ACC112 (cell line): ENCODE data around the gene WDR70.
"Not testable (repeated sequence)": the region's sequence is repeated elsewhere in the genome, so short reads cannot be mapped to it uniquely, and the experiment has no call there.

Source experiments
- H2AFZ ChIP-seq: fragments of 200-600 bp; sonication (generic); one replicate; pipeline ENCODE4 v1.6.0; 2017; ENCODE audit warnings: antibody characterized with exemption, low read length; ENCODE audit not compliant: unreplicated experiment
- H3K27ac ChIP-seq: fragments of 200-600 bp; sonication (generic); 2 replicates; pipeline ENCODE4 v1.5.1; 2014; ENCODE audit warnings: low read depth, mild to moderate bottlenecking, antibody characterized with exemption, low read length, moderate library complexity
- H3K27me3 ChIP-seq: fragments of 200-600 bp; sonication (generic); 2 replicates; pipeline ENCODE4 v1.6.1; 2014; ENCODE audit warnings: mild to moderate bottlenecking, antibody characterized with exemption, low read length, moderate library complexity, mixed read lengths; ENCODE audit not compliant: insufficient read depth
- H3K36me3 ChIP-seq: fragments of 200-600 bp; sonication (generic); 2 replicates; pipeline ENCODE4 v1.6.1; 2016; ENCODE audit warnings: mild to moderate bottlenecking, antibody characterized with exemption, low read length, moderate library complexity, mixed read lengths; ENCODE audit not compliant: insufficient read depth
- H3K4me1 ChIP-seq: fragments of 200-600 bp; sonication (generic); one replicate; pipeline ENCODE4 v1.6.1; 2016; ENCODE audit warnings: low read length, mixed read lengths; ENCODE audit not compliant: insufficient read depth, unreplicated experiment, control insufficient read depth
- H3K4me3 ChIP-seq: fragments of 200-600 bp; sonication (generic); 2 replicates; pipeline ENCODE4 v1.5.1; 2014; ENCODE audit warnings: mild to moderate bottlenecking, low read depth, low read length
- H3K79me2 ChIP-seq: fragments of 200-600 bp; sonication (generic); one replicate; pipeline ENCODE4 v1.6.0; 2016; ENCODE audit warnings: low read length; ENCODE audit not compliant: control insufficient read depth, unreplicated experiment, insufficient read depth

The WDR70 gene

DNA sequence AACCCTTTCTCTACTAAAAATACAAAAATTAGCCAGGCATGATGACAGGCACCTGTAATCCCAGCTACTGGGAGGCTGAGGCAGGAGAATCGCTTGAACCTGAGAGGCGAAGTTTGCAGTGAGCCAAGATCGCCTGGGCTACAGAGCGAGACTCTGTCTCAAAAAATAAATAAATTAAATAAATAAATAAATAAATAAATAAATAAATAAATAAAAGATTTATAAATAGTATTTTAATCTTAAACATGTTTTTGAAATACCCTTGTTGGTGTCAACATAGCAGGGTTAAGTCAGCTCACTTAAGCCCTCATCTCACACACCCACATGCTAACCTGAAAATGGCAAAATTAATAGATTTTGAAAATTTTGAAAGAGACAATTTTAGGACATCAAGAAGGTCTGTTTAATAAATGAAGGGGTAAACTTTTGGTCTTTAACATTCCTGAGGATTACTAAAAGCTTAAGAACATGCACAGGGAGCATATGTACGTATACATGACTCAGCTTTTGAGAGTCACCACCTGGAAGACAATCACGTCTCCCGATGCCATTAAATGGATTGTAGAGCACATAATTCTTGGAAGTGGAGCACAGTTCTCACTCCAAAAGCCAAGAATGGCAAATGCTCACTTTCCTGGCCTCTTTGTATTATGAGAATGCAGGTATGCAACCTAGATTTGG, 258.2 kb downstream of the WDR70 start:
- Histone ChIP-seq H3K36me3 (no peaks in the 10 kb centered on the region), H3K4me1 (no peaks in the 10 kb centered on the region), H3K4me3 (no peak overlapping the region), H3K27ac (no peak overlapping the region), H3K27me3 (no peaks in the 10 kb centered on the region), H2AFZ (no peak overlapping the region), H3K79me2 (no peaks in the 10 kb centered on the region)

GRCh38 chr5:37638897-37639296, 259.8 kb downstream of the WDR70 start:
- no peak overlapping the region for H2AFZ ChIP-seq
- H3K4me1 ChIP-seq, result no peaks in the 10 kb centered on the region
- no peaks in the 10 kb centered on the region for H3K27me3 ChIP-seq
- H3K36me3 ChIP-seq, result no peaks in the 10 kb centered on the region
- no peak overlapping the region for H3K4me3 ChIP-seq
- H3K27ac ChIP-seq, result no peak overlapping the region
- H3K79me2 ChIP-seq, result no peaks in the 10 kb centered on the region

- Histone ChIP-seq H3K27ac (no peak overlapping the region), H3K36me3 (no peaks in the 10 kb centered on the region)
Measured at GRCh38 chr5:37640088-37640487, 261.0 kb downstream of the WDR70 start.

DNA sequence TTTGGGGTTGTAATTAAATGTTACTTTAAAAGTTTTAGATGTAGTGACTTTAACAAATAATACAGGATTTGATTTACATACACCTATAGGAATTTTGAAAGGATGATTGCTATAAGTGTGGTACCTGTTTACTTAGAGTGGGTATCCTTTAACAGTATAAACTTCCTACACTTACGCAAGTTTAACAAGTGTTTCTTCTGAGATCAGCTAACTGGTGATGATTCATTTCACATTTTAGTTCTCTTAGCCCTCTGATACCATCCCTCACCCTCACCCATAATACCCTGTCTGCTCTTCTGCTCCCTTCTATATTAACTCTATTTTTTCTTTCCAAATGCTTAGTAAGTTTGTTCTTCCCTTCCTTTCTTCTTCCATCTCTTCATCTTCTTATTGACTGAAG, 262.8 kb downstream of the WDR70 start:
- H3K27ac ChIP-seq, result no peak overlapping the region
- H3K27me3 ChIP-seq, result no peaks in the 10 kb centered on the region
- H2AFZ ChIP-seq, result no peak overlapping the region
- no peaks in the 10 kb centered on the region for H3K4me1 ChIP-seq
- no peak overlapping the region for H3K4me3 ChIP-seq
- H3K79me2 ChIP-seq, result no peaks in the 10 kb centered on the region
- H3K36me3 ChIP-seq, result no peaks in the 10 kb centered on the region

More at GRCh38 chr5:37640088-37640487, 261.0 kb downstream of the WDR70 start:
- Histone ChIP-seq H3K4me3 (no peak overlapping the region), H3K79me2 (no peaks in the 10 kb centered on the region), H3K4me1 (no peaks in the 10 kb centered on the region), H3K27me3 (no peaks in the 10 kb centered on the region), H2AFZ (no peak overlapping the region)

- H3K79me2 ChIP-seq, result no peaks in the 10 kb centered on the region
- no peak overlapping the region for H3K4me3 ChIP-seq
- H3K27me3 ChIP-seq, result no peaks in the 10 kb centered on the region
- H3K36me3 ChIP-seq, result no peaks in the 10 kb centered on the region
- no peaks in the 10 kb centered on the region for H3K4me1 ChIP-seq
- H3K27ac ChIP-seq, result no peak overlapping the region
- no peak overlapping the region for H2AFZ ChIP-seq
Measured at GRCh38 chr5:37645707-37646106, 266.6 kb downstream of the WDR70 start.

DNA sequence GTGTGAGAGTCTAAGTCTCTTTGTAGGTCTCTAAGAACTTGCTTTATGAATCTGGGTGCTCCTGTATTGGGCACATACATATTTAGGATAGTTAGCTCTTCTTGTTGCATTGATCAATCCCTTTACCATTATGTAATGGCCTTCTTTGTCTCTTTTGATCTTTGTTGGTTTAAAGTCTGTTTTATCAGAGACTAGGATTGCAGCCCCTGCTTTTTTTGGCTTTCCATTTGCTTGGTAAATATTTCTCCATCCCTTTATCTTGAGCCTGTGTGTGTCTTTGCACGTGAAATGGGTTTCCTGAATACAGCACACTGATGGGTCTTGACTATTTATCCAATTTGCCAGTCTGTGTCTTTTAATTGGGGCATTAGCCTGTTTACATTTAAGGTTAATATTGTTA, 275.4 kb downstream of the WDR70 start:
- not testable (repeated sequence) for H3K27ac ChIP-seq, H3K79me2 ChIP-seq, H3K27me3 ChIP-seq, H3K36me3 ChIP-seq, H3K4me3 ChIP-seq, H2AFZ ChIP-seq
- peaks cover 13% of the 10 kb centered on the region for H3K4me1 ChIP-seq

GRCh38 chr5:37657046-37657445, 277.9 kb downstream of the WDR70 start:
- Histone ChIP-seq H3K4me3 (no peak overlapping the region), H3K27me3 (no peaks in the 10 kb centered on the region), H2AFZ (no peak overlapping the region), H3K36me3 (no peaks in the 10 kb centered on the region), H3K27ac (no peak overlapping the region), H3K79me2 (no peaks in the 10 kb centered on the region), H3K4me1 (peaks cover 13% of the 10 kb centered on the region)

DNA sequence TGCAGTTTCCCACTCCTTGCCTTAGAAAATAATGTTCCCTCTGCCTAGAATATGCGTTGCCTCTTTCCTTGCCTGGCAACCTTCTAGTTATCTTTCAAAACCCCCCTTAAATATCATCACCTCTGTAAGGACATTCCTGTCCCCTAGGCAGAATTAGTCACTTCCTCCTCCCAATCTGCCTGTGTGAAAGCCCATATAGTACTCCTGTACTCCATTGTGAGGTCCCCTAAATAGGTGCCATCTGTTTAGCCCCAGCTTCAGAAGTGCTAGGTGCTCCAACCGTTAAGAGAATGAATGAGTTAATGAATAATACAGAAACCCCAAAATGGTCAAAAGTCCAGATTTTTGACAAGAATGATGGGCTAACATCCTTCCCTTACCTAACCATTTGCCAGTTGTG, 279.3 kb downstream of the WDR70 start:
- Histone ChIP-seq H3K27ac (no peak overlapping the region), H3K4me3 (no peak overlapping the region), H3K79me2 (no peaks in the 10 kb centered on the region), H3K27me3 (no peaks in the 10 kb centered on the region), H2AFZ (no peak overlapping the region), H3K4me1 (peaks cover 13% of the 10 kb centered on the region), H3K36me3 (no peaks in the 10 kb centered on the region)

GRCh38 chr5:37660319-37660718, 281.2 kb downstream of the WDR70 start:
- no peaks in the 10 kb centered on the region for H3K36me3 ChIP-seq
- no peak overlapping the region for H3K27ac ChIP-seq
- no peak overlapping the region for H2AFZ ChIP-seq
- no peaks in the 10 kb centered on the region for H3K27me3 ChIP-seq
- peaks cover 13% of the 10 kb centered on the region for H3K4me1 ChIP-seq
- no peak overlapping the region for H3K4me3 ChIP-seq
- no peaks in the 10 kb centered on the region for H3K79me2 ChIP-seq

- no peaks in the 10 kb centered on the region for H3K79me2 ChIP-seq
- H3K36me3 ChIP-seq, result no peaks in the 10 kb centered on the region
- H3K4me1 ChIP-seq, result peaks cover 13% of the 10 kb centered on the region
- H3K27me3 ChIP-seq, result no peaks in the 10 kb centered on the region
- no peak overlapping the region for H2AFZ ChIP-seq
- no peak overlapping the region for H3K27ac ChIP-seq
- H3K4me3 ChIP-seq, result no peak overlapping the region
Measured at GRCh38 chr5:37661227-37661920, 282.3 kb downstream of the WDR70 start.

DNA sequence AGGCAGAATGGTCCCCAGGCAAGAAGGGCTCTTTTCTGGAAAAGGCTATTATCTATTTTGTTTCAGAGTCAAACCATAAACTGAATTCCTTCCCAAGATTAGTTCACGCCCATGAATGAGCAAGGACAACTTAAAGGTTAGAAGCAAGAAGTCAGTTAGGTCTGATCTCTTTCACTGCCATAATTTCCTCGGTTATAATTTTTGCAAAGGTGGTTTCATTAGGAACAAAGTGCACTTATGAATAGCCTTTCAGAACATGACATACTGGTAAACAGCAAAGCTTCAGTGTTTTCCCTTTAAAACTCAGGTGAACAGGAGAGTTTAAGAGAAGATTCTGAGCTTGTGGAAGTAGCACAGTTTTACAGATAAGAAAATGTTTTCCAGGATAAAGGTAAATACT, 282.8 kb downstream of the WDR70 start:
- peaks cover 13% of the 10 kb centered on the region for H3K4me1 ChIP-seq
- no peak overlapping the region for H2AFZ ChIP-seq
- H3K27me3 ChIP-seq, result no peaks in the 10 kb centered on the region
- H3K4me3 ChIP-seq, result no peak overlapping the region
- no peaks in the 10 kb centered on the region for H3K79me2 ChIP-seq
- no peak overlapping the region for H3K27ac ChIP-seq
- H3K36me3 ChIP-seq, result no peaks in the 10 kb centered on the region
